Measurements from ENCODE around the gene RPL18A. TPM values are rescaled to one million over a fixed set of nuclear protein-coding genes. Genes with fewer than 3 reads are reported as not detected.

The RPL18A gene
- total and polyA plus RNA-seq, 2 of the 13 experiments (the other 11 are each of a cell fraction or from before 2014, with no cell fraction given), result 1,471 to 2,004 TPM

DNA sequence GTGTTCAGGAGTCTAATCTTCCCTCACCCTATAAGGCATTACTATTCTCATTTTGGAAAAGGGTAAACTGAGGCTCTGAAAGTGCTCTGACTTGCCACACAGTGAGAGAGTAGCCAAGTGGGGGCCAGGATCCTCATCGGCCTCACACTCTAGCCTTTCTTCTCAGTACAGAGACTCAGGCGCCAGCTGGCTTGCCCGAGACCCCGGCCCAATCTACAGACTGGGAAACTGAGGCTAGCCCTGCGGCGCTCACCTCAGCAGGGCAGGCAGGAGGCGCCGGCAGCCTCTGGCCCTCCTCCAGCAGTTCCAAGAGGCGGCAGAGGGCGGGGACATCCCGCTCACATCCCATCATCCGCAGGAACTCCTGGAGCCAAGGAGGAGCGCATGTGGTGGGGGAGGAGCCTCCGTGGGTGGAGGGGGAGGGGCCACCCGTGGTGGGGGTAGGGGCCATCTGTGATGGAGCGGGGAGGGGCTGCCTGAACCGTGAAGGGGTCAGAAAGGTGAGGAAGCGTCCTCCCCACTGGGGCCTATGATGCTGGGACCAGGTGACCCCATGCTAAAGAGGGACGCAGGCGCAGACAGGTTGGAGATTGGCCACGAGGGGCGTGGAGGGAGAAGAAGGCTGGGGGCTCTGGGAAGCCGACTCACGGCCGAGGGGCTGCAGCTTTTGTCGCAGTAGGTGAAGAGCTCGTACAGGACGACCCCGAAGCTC lies 29.7 kb upstream of the RPL18A start (continued):
- TF ChIP-seq, protein P1, sequence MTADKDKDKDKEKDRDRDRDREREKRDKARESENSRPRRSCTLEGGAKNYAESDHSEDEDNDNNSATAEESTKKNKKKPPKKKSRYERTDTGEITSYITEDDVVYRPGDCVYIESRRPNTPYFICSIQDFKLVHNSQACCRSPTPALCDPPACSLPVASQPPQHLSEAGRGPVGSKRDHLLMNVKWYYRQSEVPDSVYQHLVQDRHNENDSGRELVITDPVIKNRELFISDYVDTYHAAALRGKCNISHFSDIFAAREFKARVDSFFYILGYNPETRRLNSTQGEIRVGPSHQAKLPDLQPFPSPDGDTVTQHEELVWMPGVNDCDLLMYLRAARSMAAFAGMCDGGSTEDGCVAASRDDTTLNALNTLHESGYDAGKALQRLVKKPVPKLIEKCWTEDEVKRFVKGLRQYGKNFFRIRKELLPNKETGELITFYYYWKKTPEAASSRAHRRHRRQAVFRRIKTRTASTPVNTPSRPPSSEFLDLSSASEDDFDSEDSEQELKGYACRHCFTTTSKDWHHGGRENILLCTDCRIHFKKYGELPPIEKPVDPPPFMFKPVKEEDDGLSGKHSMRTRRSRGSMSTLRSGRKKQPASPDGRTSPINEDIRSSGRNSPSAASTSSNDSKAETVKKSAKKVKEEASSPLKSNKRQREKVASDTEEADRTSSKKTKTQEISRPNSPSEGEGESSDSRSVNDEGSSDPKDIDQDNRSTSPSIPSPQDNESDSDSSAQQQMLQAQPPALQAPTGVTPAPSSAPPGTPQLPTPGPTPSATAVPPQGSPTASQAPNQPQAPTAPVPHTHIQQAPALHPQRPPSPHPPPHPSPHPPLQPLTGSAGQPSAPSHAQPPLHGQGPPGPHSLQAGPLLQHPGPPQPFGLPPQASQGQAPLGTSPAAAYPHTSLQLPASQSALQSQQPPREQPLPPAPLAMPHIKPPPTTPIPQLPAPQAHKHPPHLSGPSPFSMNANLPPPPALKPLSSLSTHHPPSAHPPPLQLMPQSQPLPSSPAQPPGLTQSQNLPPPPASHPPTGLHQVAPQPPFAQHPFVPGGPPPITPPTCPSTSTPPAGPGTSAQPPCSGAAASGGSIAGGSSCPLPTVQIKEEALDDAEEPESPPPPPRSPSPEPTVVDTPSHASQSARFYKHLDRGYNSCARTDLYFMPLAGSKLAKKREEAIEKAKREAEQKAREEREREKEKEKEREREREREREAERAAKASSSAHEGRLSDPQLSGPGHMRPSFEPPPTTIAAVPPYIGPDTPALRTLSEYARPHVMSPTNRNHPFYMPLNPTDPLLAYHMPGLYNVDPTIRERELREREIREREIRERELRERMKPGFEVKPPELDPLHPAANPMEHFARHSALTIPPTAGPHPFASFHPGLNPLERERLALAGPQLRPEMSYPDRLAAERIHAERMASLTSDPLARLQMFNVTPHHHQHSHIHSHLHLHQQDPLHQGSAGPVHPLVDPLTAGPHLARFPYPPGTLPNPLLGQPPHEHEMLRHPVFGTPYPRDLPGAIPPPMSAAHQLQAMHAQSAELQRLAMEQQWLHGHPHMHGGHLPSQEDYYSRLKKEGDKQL (CRISPR knock-in tag; IDR thresholded peaks at IDR 0.05; ENCODE audit: low read depth), result no peak
- TF ChIP-seq ZNF207 (IDR thresholded peaks at IDR 0.05; ENCODE audit: borderline replicate concordance) (no peak), ZNF879 (CRISPR knock-in tag; IDR thresholded peaks at IDR 0.05) (no peak), ZNF275 (CRISPR knock-in tag; IDR thresholded peaks at IDR 0.05; ENCODE audit: borderline replicate concordance) (no peak)
- TF ChIP-seq, protein P2, sequence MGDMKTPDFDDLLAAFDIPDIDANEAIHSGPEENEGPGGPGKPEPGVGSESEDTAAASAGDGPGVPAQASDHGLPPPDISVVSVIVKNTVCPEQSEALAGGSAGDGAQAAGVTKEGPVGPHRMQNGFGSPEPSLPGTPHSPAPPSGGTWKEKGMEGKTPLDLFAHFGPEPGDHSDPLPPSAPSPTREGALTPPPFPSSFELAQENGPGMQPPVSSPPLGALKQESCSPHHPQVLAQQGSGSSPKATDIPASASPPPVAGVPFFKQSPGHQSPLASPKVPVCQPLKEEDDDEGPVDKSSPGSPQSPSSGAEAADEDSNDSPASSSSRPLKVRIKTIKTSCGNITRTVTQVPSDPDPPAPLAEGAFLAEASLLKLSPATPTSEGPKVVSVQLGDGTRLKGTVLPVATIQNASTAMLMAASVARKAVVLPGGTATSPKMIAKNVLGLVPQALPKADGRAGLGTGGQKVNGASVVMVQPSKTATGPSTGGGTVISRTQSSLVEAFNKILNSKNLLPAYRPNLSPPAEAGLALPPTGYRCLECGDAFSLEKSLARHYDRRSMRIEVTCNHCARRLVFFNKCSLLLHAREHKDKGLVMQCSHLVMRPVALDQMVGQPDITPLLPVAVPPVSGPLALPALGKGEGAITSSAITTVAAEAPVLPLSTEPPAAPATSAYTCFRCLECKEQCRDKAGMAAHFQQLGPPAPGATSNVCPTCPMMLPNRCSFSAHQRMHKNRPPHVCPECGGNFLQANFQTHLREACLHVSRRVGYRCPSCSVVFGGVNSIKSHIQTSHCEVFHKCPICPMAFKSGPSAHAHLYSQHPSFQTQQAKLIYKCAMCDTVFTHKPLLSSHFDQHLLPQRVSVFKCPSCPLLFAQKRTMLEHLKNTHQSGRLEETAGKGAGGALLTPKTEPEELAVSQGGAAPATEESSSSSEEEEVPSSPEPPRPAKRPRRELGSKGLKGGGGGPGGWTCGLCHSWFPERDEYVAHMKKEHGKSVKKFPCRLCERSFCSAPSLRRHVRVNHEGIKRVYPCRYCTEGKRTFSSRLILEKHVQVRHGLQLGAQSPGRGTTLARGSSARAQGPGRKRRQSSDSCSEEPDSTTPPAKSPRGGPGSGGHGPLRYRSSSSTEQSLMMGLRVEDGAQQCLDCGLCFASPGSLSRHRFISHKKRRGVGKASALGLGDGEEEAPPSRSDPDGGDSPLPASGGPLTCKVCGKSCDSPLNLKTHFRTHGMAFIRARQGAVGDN (CRISPR knock-in tag; IDR thresholded peaks at IDR 0.05), result no peak

Data from HepG2 (cell line).